Measurements from ENCODE around the gene RNF144A.

GRCh38 chr2:7033136-7033960 lies 116.1 kb downstream of the RNF144A start:
- no peak for TF ChIP-seq POLR2A (IDR thresholded peaks at IDR 0.05)
- TF ChIP-seq, protein P1, sequence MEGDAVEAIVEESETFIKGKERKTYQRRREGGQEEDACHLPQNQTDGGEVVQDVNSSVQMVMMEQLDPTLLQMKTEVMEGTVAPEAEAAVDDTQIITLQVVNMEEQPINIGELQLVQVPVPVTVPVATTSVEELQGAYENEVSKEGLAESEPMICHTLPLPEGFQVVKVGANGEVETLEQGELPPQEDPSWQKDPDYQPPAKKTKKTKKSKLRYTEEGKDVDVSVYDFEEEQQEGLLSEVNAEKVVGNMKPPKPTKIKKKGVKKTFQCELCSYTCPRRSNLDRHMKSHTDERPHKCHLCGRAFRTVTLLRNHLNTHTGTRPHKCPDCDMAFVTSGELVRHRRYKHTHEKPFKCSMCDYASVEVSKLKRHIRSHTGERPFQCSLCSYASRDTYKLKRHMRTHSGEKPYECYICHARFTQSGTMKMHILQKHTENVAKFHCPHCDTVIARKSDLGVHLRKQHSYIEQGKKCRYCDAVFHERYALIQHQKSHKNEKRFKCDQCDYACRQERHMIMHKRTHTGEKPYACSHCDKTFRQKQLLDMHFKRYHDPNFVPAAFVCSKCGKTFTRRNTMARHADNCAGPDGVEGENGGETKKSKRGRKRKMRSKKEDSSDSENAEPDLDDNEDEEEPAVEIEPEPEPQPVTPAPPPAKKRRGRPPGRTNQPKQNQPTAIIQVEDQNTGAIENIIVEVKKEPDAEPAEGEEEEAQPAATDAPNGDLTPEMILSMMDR (IDR thresholded peaks at IDR 0.05): no peak

Measured in body of pancreas (tissue), 4 donors.